HEK293 (cell line): ENCODE measurements around the gene PSAPL1.

Experiments
- CTCF ChIA-PET: fragments of 350-600 bp; formaldehyde crosslinking; extraction: SDS; loops from one replicate; lab custom pipeline; 2021; ENCODE audit warnings: antibody characterized with exemption; lab: Yijun Ruan, JAX
- POLR2A ChIA-PET: fragments of 300-600 bp; formaldehyde crosslinking; extraction: SDS; loops from one replicate; lab custom pipeline; 2020; ENCODE audit warnings: antibody characterized with exemption, inconsistent platforms; lab: Yijun Ruan, JAX
- H3K27ac ChIP-seq: fragments of 200-500 bp; sonication (Bioruptor generic); 2 replicates; pipeline ENCODE4 v1.5.1; 2014; ENCODE audit warnings: low read depth, low read length, control low read depth, inconsistent platforms; ENCODE audit errors: extremely low read depth
- H3K36me3 ChIP-seq, 2 experiments: fragments of 200-500 bp in 1 of 2; sonication (Bioruptor generic) in 1 of 2; 1 replicate in 1 of 2; 2 replicates in 1 of 2; pipeline ENCODE4 v1.5.1; 2014 to 2017; ENCODE audit warnings: inconsistent platforms in 2 of 2, low read length in 2 of 2; ENCODE audit not compliant: control insufficient read depth in 2 of 2, insufficient read depth in 1 of 2
- H3K4me1 ChIP-seq: fragments of 200-500 bp; sonication (Bioruptor generic); 2 replicates; pipeline ENCODE4 v1.5.1; 2014; ENCODE audit warnings: mild to moderate bottlenecking, low read length, inconsistent platforms; ENCODE audit not compliant: control insufficient read depth, insufficient read depth
- H3K4me3 ChIP-seq: 2 replicates; pipeline ENCODE4 v1.5.1; 2011; ENCODE audit warnings: low read depth, mild to moderate bottlenecking, control low read depth, low read length, moderate library complexity
- H3K9me3 ChIP-seq: fragments of 200-500 bp; sonication (Bioruptor generic); 2 replicates; pipeline ENCODE4 v1.5.1; 2014; ENCODE audit warnings: low read depth, low read length, inconsistent platforms; ENCODE audit not compliant: control insufficient read depth, insufficient read depth
- HOXD13 ChIP-seq: sonication (generic); formaldehyde crosslinking; IDR thresholded peaks from 2 replicates; pipeline ENCODE4 v1.8.0; 2022; ENCODE audit warnings: missing genetic modification reagents, borderline replicate concordance
- OVOL3 ChIP-seq: fragments of 450-650 bp; formaldehyde crosslinking; IDR thresholded peaks from 2 replicates; pipeline ENCODE4 v1.5.1; 2016; ENCODE audit warnings: missing biosample characterization, missing genetic modification characterization
- ZBTB48 ChIP-seq: fragments of 450-650 bp; formaldehyde crosslinking; IDR thresholded peaks from 2 replicates; pipeline ENCODE4 v1.5.1; 2016; ENCODE audit warnings: missing biosample characterization, missing genetic modification characterization
- ZNF114 ChIP-seq: fragments of 450-650 bp; formaldehyde crosslinking; IDR thresholded peaks from 2 replicates; pipeline ENCODE4 v1.5.0; 2017; ENCODE audit warnings: missing biosample characterization, missing genetic modification characterization
- ZNF121 ChIP-seq: fragments of 450-650 bp; formaldehyde crosslinking; IDR thresholded peaks from 2 replicates; pipeline ENCODE4 v1.5.1; 2016; ENCODE audit warnings: missing biosample characterization, missing genetic modification characterization
- ZNF292 ChIP-seq: fragments of 450-650 bp; formaldehyde crosslinking; IDR thresholded peaks from 2 replicates; pipeline ENCODE4 v1.5.1; 2016; ENCODE audit warnings: low read depth, missing biosample characterization, missing genetic modification characterization, borderline replicate concordance
- ZNF366 ChIP-seq: fragments of 450-650 bp; formaldehyde crosslinking; conservative IDR thresholded peaks from 2 replicates; pipeline ENCODE4 v1.5.1; 2016; ENCODE audit warnings: missing biosample characterization, missing genetic modification characterization
- ZNF423 ChIP-seq: fragments of 450-650 bp; formaldehyde crosslinking; IDR thresholded peaks from 2 replicates; pipeline ENCODE4 v1.5.1; 2016; ENCODE audit warnings: missing biosample characterization, missing genetic modification characterization
- ZNF629 ChIP-seq: fragments of 450-650 bp; formaldehyde crosslinking; IDR thresholded peaks from 2 replicates; pipeline ENCODE4 v1.5.1; 2017; ENCODE audit warnings: missing biosample characterization, missing genetic modification characterization
- ZNF701 ChIP-seq: fragments of 450-650 bp; formaldehyde crosslinking; IDR thresholded peaks from 2 replicates; pipeline ENCODE4 v1.5.1; 2016; ENCODE audit warnings: missing biosample characterization, missing genetic modification characterization
- ZNF747 ChIP-seq: fragments of 450-650 bp; formaldehyde crosslinking; IDR thresholded peaks from 2 replicates; pipeline ENCODE4 v1.5.1; 2016; ENCODE audit warnings: missing biosample characterization, missing genetic modification characterization
- TF ChIP-seq, protein P1 (sequence below): fragments of 450-650 bp; formaldehyde crosslinking; conservative IDR thresholded peaks from 2 replicates; pipeline ENCODE4 v1.5.1; 2016; ENCODE audit warnings: low read depth, missing biosample characterization, missing genetic modification characterization
- TF ChIP-seq, protein P2 (sequence below): fragments of 450-650 bp; IDR thresholded peaks from 2 replicates; pipeline ENCODE4 v1.5.1; 2018; ENCODE audit warnings: missing biosample characterization, mild to moderate bottlenecking, missing genetic modification characterization
- TF ChIP-seq, protein P3 (sequence below): fragments of 450-650 bp; formaldehyde crosslinking; IDR thresholded peaks from 2 replicates; pipeline ENCODE4 v1.5.1; 2016; ENCODE audit warnings: missing biosample characterization, missing genetic modification characterization
- TF ChIP-seq, protein P4 (sequence below): fragments of 450-650 bp; formaldehyde crosslinking; IDR thresholded peaks from 2 replicates; pipeline ENCODE4 v1.5.1; 2016; ENCODE audit warnings: missing biosample characterization, missing genetic modification characterization

The PSAPL1 gene

DNA sequence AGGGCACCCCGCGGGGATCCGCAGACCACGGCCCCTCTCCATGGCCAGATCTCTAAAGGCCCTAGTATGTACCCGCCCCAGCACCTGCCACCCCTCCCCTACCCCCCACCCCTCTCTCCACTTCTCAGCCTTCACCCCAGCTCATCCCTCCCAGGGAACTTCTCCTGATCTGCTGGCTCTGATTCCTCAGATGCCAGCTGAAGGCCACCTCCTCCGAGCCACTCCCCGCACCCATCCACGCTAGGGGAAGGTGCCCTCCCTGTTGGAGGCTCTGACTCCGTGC is 11.9 kb downstream of the PSAPL1 start (continued):
- TF ChIP-seq, protein P1, sequence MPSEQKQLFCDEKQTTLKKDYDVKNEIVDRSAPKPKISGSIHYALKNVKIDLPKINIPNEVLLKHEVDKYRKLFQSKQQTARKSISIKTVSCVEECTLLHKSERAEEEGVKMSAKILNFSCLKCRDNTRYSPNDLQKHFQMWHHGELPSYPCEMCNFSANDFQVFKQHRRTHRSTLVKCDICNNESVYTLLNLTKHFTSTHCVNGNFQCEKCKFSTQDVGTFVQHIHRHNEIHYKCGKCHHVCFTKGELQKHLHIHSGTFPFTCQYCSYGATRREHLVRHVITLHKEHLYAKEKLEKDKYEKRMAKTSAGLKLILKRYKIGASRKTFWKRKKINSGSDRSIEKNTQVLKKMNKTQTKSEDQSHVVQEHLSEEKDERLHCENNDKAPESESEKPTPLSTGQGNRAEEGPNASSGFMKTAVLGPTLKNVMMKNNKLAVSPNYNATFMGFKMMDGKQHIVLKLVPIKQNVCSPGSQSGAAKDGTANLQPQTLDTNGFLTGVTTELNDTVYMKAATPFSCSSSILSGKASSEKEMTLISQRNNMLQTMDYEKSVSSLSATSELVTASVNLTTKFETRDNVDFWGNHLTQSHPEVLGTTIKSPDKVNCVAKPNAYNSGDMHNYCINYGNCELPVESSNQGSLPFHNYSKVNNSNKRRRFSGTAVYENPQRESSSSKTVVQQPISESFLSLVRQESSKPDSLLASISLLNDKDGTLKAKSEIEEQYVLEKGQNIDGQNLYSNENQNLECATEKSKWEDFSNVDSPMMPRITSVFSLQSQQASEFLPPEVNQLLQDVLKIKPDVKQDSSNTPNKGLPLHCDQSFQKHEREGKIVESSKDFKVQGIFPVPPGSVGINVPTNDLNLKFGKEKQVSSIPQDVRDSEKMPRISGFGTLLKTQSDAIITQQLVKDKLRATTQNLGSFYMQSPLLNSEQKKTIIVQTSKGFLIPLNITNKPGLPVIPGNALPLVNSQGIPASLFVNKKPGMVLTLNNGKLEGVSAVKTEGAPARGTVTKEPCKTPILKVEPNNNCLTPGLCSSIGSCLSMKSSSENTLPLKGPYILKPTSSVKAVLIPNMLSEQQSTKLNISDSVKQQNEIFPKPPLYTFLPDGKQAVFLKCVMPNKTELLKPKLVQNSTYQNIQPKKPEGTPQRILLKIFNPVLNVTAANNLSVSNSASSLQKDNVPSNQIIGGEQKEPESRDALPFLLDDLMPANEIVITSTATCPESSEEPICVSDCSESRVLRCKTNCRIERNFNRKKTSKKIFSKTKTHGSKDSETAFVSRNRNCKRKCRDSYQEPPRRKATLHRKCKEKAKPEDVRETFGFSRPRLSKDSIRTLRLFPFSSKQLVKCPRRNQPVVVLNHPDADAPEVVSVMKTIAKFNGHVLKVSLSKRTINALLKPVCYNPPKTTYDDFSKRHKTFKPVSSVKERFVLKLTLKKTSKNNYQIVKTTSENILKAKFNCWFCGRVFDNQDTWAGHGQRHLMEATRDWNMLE = no peak
- TF ChIP-seq ZNF423 (tag by site-specific recombination) (no peak), ZNF292 (no peak), ZBTB48 (tag by site-specific recombination) (no peak), ZNF114 (tag by site-specific recombination) (no peak)
- TF ChIP-seq, protein P2, sequence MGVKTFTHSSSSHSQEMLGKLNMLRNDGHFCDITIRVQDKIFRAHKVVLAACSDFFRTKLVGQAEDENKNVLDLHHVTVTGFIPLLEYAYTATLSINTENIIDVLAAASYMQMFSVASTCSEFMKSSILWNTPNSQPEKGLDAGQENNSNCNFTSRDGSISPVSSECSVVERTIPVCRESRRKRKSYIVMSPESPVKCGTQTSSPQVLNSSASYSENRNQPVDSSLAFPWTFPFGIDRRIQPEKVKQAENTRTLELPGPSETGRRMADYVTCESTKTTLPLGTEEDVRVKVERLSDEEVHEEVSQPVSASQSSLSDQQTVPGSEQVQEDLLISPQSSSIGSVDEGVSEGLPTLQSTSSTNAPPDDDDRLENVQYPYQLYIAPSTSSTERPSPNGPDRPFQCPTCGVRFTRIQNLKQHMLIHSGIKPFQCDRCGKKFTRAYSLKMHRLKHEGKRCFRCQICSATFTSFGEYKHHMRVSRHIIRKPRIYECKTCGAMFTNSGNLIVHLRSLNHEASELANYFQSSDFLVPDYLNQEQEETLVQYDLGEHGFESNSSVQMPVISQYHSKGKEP (tag by site-specific recombination) = no peak
- TF ChIP-seq, protein P3, sequence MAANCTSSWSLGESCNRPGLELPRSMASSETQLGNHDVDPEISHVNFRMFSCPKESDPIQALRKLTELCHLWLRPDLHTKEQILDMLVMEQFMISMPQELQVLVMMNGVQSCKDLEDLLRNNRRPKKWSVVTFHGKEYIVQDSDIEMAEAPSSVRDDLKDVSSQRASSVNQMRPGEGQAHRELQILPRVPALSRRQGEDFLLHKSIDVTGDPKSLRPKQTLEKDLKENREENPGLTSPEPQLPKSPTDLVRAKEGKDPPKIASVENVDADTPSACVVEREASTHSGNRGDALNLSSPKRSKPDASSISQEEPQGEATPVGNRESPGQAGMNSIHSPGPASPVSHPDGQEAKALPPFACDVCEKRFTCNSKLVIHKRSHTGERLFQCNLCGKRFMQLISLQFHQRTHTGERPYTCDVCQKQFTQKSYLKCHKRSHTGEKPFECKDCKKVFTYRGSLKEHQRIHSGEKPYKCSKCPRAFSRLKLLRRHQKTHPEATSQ (tag by site-specific recombination) = no peak

DNA sequence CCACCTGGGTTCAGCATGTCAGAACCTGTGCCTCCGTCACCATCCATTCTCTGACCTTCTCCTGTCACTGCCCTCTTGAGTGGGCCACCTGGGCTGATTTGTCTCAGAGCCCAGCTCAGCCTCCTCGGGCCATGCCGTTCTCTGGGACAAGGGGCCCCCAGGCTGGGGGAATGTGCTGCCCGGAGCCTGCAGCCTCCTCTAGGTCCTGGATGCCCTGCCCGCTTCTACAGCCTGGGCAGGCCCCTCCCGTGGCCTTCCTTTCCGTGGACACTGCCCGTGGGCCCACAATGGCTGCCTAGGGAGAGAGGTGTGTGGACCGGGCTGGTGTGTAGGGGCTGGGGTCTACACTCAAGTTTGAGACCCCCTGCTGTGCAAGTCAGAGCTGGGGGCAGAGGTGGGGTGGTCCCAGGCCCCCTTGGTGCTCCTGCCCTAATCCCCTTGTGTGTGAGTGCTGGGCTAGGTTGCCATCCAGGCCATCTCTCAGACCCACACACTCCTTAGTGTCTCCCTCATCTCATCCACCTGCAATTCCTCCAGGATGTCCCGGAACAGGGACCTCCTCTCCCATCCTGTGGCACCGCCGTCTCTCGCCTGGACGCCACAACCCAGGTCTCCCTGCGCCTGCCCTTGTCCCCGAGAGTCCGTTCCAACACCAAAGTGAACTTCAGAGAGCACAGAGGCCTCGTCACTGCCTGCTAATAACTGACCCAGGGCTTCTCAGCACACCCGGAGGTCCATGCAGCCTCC is 12.4 kb downstream of the PSAPL1 start:
- TF ChIP-seq ZNF701 (tag by site-specific recombination) (no peak), ZNF121 (tag by site-specific recombination) (no peak), ZNF629 (no peak), HOXD13 (CRISPR knock-in tag) (no peak), OVOL3 (tag by site-specific recombination) (no peak), ZNF366 (tag by site-specific recombination) (no peak), ZNF747 (tag by site-specific recombination) (no peak)
- TF ChIP-seq, protein P3 (tag by site-specific recombination) = no peak
- TF ChIP-seq, protein P4, sequence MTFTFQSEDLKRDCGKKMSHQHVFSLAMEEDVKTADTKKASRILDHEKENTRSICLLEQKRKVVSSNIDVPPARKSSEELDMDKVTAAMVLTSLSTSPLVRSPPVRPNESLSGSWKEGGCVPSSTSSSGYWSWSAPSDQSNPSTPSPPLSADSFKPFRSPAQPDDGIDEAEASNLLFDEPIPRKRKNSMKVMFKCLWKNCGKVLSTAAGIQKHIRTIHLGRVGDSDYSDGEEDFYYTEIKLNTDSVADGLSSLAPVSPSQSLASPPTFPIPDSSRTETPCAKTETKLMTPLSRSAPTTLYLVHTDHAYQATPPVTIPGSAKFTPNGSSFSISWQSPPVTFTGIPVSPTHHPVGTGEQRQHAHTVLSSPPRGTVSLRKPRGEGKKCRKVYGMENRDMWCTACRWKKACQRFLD (tag by site-specific recombination) = no peak
- Histone ChIP-seq H3K4me3 (no peak overlapping the region), H3K9me3 (no peaks in the 10 kb centered on the region), H3K4me1 (no peaks in the 10 kb centered on the region), H3K27ac (no peak overlapping the region), H3K36me3 (no peaks in the 10 kb centered on the region)
- CTCF ChIA-PET = no interaction called here
- POLR2A ChIA-PET = no interaction called here
